GM18526 (cell line): ENCODE measurements around the gene EFCAB5.

Experiments used
- POLR2A ChIP-seq: IDR thresholded peaks from 3 replicates; pipeline ENCODE4 v1.6.1; 2011; ENCODE audit not compliant: insufficient read length; ENCODE audit errors: extremely low read depth

EFCAB5 gene

DNA sequence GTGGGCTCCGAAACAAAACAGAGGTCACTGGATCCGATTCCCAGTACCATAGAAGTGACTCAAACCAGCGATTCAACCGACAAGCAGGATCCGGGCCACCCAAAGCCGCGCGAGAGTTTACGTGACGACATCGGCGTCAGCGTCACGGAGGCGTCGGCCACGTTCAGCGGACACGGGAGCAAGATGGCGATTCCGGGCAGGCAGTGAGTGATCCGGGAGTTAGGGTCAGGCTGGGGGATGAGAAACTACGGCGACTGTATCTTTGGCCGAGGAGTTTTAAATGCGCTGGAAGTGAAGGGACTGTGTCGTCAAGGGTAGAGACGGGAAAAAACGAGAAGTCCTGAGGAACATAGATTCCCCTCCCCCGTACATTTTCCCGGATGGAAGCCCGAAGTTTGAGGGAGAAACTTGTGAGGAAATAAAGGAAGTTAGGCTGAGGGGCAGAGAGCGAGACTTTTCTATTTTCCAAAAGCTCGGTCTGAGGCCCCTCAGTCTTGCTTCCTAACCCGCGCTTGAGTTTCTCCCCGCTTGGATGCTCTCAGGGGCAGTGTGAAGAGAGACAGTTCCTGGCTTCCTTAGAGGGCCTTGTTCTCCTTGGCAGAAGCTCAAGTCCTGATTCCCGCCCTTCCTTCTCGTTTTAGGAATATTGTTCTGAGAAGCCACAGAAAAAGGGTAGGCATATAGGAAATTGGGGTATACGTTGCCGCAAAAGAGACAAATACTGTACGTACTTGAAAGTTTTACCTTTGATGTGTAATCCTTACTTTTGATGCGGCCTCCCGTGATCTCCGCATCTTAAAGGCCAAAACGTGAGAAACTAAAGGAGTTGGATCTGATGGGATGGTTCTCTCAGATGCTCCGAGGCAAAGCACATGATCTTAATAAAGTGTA is 175.5 kb downstream of the EFCAB5 start, which contains the start of gene NSRP1:
Gene NSRP1, plus strand, starts transcription at position 156 of the 891 bp plus-strand sequence. Its CDS starts 28 bp downstream, at position 184.
- peak; percentile 98 for TF ChIP-seq POLR2A

DNA sequence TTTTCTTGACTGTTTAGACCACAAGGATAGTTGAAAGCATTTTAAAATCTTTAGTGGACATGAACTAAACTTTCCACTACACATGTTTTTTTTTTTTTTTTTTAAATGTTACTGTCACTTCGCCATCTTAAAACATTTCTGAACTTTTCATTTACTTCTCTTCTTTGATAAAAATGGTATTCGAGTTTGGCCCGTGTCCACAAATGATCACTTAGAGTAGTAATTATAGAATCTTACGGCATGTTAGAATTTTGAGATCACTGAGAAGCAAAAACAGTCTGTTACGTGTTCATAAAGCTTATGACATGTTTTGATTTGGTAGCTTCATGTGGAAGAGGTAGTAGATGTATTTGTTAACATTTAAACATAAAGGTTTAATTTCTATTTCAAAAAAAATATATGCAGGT is 176.2 kb downstream of the EFCAB5 start:
- no peak for TF ChIP-seq POLR2A

- no peak for TF ChIP-seq POLR2A
Observed at GRCh38 chr17:30124273-30124796, 182.9 kb downstream of the EFCAB5 start.

GRCh38 chr17:30130121-30130520 is 188.7 kb downstream of the EFCAB5 start:
- TF ChIP-seq POLR2A: no peak

DNA sequence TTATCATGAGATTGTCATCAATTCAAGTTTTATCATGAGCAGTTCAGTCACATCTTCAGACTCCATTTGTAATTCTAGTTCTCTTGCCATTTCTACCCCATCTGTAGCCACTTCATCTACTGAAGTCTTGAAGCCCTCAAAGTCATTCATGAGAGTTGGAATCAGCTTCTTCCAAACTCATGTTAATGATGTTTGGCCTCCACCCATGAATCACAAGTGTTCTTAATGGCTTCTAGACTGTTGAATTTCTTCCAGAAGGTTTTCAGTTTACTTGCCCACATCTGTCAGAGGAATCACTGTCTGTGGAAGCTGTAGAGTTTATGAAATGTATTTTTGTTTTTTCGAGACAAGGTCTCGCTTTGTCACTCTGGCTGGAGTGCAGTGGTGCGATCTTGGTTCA is 191.2 kb downstream of the EFCAB5 start:
- no peak for TF ChIP-seq POLR2A

DNA sequence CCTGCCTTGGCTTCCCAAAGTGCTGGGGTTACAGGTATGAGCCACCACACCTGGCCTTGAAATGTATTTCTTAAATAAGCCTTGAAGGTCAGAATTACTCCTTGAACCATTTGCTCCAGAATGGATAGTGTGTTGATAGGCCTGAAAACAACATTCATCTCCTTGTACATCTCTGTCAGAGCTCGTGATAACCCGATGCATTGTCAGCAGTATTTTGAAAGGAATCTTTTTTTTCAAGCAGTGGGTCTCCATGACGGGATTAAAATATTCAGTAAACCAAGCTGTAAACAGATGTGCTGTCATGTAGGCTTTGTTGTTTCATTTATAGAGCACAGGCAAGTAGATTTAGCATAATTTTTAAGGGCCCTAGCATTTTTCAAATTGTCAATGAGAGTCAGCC is 191.8 kb downstream of the EFCAB5 start:
- TF ChIP-seq POLR2A: no peak

- TF ChIP-seq POLR2A: no peak
Observed at GRCh38 chr17:30134551-30134950, 193.1 kb downstream of the EFCAB5 start.

DNA sequence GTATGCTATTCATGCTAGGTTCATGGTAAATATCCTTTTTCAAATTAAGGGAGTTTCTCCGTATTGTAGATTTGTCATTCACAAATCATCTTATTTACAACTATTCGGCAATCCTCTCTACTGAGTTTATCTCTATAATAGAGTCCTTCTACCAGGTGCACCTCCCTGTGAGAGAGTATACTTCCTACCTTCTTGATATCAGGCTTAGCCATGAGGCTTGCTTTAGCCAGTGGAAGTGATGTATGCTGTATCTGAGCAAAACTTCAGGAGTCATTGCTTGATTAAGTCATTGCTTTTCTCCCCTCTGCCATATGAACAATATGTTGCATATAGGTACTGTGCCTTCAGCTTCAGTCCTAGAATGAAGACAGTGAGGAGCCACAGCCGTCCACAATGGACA is 195.7 kb downstream of the EFCAB5 start:
- TF ChIP-seq POLR2A: no peak

GRCh38 chr17:30148376-30148775 is 206.9 kb downstream of the EFCAB5 start:
- TF ChIP-seq POLR2A: no peak

- TF ChIP-seq POLR2A: no peak
Observed at GRCh38 chr17:30151471-30151870, 210.0 kb downstream of the EFCAB5 start.

GRCh38 chr17:30153463-30153862 is 212.0 kb downstream of the EFCAB5 start:
- TF ChIP-seq POLR2A: no peak

- TF ChIP-seq POLR2A: no peak
Observed at GRCh38 chr17:30155389-30155788, 214.0 kb downstream of the EFCAB5 start.
